ENCODE results near the gene SYNE2. TPM values are rescaled to one million over a fixed set of nuclear protein-coding genes. Genes with fewer than 3 reads are reported as not detected.

Gene SYNE2
- total and polyA plus RNA-seq, 2 of the 8 experiments (the other 6 are each of a cell fraction or from before 2014, with no cell fraction given) = 32.6 to 46.1 TPM

DNA sequence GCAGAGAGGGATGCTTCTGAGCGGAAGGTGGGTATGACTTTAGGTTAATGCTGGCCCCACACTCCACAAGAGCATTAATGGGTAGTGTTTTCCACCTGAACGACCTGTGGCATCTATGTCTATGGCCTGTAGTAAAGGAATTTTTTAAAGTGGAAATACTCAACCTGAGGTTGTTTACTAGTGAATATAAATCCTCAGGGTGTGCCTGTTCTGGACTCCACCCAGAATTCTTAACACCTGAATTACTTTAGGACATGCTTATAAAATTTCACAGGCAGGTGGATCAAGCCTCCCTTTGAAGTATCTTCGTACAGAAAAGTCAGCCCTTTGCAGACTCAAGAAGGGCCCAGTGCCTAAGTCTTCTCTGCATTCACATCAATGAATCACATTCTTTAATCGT is 245.3 kb downstream of the SYNE2 start (continued):
- TF ChIP-seq SP2 (IDR thresholded peaks at IDR 0.05; ENCODE audit: low read length) = no peak
- TF ChIP-seq SIX5 (IDR thresholded peaks at IDR 0.05; ENCODE audit: low read depth, low read length) = no peak
- no peak for TF ChIP-seq CBX5 (IDR thresholded peaks at IDR 0.05; ENCODE audit: low read depth, low read length)
- TF ChIP-seq SIRT6 (IDR thresholded peaks at IDR 0.05; ENCODE audit: low read length) = no peak
- no peak for TF ChIP-seq RXRA (IDR thresholded peaks at IDR 0.05; ENCODE audit: insufficient read depth, low read depth, low read length)
- no peak for TF ChIP-seq SUZ12 (IDR thresholded peaks at IDR 0.05; ENCODE audit: low read length)
- no peak for TF ChIP-seq CTBP2 (IDR thresholded peaks at IDR 0.05; ENCODE audit: borderline replicate concordance, insufficient read depth, insufficient read length, low read length)

Measured in H1 (cell line).